Bronchial epithelial cell (primary cell): Measurements from ENCODE around the gene TSHR. TPM values are rescaled to one million over a fixed set of nuclear protein-coding genes. Genes with fewer than 3 reads are reported as not detected.
A peak's percentile ranks its signal among the peaks of the same experiment; 100 is the strongest.

Source experiments
- DNase-seq: peaks from one replicate; pipeline ENCODE4 v3.0.0-alpha.2; 2010; ENCODE audit warnings: low read depth
- FAIRE-seq: peaks from 2 replicates; lab custom pipeline; 2011; peaks lifted over from hg19 to GRCh38; lab: Jason Lieb, UNC
- H3K27me3 ChIP-seq: 2 replicates; pipeline ENCODE4 v1.5.1; 2011; ENCODE audit warnings: low read length; ENCODE audit not compliant: control insufficient read depth, insufficient read depth
- H3K36me3 ChIP-seq: 2 replicates; pipeline ENCODE4 v1.5.1; 2011; ENCODE audit warnings: low read length; ENCODE audit not compliant: control insufficient read depth, insufficient read depth
- H3K4me3 ChIP-seq: 2 replicates; pipeline ENCODE4 v1.5.1; 2011; ENCODE audit warnings: mild to moderate bottlenecking, low read depth, low read length, control low read depth
- total RNA-seq: library from RNA; depleted of rRNA; stranded (reverse); fragments of >200 nt; gene quantifications from 2 replicates; pipeline ENCODE4 v1.2.1, GENCODE V29; 2014
- TF ChIP-seq, protein P1 (sequence below): IDR thresholded peaks from 2 replicates; pipeline ENCODE4 v1.5.1; 2011; ENCODE audit warnings: mild to moderate bottlenecking, moderate library complexity, low read length, control low read depth, inconsistent platforms; ENCODE audit not compliant: insufficient read depth, severe bottlenecking

The TSHR gene
- total RNA-seq, 1 donor from 2014 or later: not detected

DNA sequence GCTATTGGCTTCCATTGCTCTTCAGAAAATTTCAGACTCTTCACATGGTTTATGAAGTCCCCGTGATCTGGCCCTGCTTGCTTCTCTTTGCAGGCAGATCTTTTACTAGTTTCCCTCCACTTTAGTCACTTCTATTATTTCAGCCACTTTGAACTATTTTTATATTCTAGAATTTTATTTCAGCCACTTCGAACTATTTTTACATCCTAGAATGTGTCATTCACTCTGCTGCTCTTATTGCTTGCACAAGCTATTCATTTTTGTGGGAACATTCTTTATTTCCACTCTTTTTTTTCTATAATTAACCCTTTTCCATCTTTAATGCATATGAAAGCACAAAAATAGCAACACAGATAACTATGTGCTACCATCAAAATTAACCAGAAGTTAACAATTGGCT is 24.5 kb downstream of the TSHR start:
- Histone ChIP-seq H3K4me3 (no peak overlapping the region), H3K27me3 (peaks cover 5% of the 10 kb centered on the region), H3K36me3 (no peaks in the 10 kb centered on the region)
- TF ChIP-seq, protein P1, sequence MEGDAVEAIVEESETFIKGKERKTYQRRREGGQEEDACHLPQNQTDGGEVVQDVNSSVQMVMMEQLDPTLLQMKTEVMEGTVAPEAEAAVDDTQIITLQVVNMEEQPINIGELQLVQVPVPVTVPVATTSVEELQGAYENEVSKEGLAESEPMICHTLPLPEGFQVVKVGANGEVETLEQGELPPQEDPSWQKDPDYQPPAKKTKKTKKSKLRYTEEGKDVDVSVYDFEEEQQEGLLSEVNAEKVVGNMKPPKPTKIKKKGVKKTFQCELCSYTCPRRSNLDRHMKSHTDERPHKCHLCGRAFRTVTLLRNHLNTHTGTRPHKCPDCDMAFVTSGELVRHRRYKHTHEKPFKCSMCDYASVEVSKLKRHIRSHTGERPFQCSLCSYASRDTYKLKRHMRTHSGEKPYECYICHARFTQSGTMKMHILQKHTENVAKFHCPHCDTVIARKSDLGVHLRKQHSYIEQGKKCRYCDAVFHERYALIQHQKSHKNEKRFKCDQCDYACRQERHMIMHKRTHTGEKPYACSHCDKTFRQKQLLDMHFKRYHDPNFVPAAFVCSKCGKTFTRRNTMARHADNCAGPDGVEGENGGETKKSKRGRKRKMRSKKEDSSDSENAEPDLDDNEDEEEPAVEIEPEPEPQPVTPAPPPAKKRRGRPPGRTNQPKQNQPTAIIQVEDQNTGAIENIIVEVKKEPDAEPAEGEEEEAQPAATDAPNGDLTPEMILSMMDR: no peak
- FAIRE-seq (no peak), DNase-seq (no peak)

DNA sequence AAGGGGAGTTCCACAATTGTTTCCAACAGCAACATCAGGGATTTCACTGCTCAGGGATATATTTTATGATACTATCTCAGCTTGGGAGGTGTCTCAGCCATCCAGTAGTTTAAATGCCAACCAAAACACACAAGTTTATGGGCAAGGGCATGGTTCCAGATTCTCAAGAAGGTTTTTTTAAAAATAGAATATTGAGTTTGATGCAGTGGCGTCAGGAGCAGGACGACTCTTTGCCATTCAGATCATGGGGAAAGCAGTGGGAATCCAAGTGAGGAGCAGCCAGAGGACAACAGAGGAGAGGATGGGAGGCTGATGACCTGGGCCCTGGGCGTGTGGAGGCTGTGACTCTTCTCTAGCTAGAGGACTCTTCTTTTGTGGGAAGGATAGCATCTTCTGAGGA is 25.7 kb downstream of the TSHR start:
- DNase-seq (no peak), FAIRE-seq (no peak)
- TF ChIP-seq, protein P1: no peak
- Histone ChIP-seq H3K4me3 (no peak overlapping the region), H3K36me3 (no peaks in the 10 kb centered on the region), H3K27me3 (peaks cover 4% of the 10 kb centered on the region)

DNA sequence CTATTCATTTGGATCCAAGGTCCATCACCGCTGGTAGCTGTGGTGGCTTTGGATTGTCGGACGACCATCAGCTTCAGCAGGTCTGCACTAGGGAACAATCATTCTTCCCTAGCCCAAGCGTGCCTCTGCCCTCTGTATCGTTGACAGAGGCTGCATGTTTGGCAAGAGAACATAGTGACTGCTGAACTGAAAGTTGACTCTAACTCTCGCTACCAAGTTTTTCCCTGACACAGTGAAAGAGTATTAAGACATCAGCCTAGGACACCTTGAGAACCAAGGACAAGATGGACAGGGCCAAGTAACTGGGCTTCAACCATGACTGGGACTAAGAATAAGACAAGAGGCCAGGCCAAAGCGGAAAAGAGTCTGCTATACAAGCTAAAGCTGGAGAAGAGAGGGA is 26.3 kb downstream of the TSHR start:
- FAIRE-seq: no peak
- TF ChIP-seq, protein P1: no peak
- no peaks in the 10 kb centered on the region for H3K36me3 ChIP-seq

DNA sequence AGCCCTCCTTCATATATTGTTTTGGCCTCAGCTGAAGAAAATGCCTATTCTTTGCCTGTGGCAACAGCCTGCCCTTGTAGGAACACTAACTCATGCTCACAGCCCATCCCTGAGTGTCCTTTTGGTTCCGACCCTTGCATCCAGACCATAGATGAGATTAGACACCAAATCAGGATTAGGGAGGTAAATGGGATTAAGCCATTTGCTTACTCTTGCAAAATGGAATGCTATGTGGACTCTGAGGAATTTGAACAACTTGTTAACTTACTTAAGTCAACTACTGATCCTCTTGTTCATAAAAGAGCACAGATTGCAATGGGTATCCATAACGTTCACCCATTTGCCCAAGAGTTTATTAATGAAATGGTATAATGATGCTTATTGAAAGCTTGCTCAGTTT is 27.3 kb downstream of the TSHR start:
- Histone ChIP-seq H3K27me3 (peaks cover 3% of the 10 kb centered on the region), H3K36me3 (no peaks in the 10 kb centered on the region), H3K4me3 (no peak overlapping the region)
- TF ChIP-seq, protein P1: no peak
- FAIRE-seq (peak; percentile 83), DNase-seq (no peak)

More for the DNA sequence above, 26.3 kb downstream of the TSHR start:
- Histone ChIP-seq H3K27me3 (peaks cover 3% of the 10 kb centered on the region), H3K4me3 (no peak overlapping the region)
- no peak for DNase-seq

DNA sequence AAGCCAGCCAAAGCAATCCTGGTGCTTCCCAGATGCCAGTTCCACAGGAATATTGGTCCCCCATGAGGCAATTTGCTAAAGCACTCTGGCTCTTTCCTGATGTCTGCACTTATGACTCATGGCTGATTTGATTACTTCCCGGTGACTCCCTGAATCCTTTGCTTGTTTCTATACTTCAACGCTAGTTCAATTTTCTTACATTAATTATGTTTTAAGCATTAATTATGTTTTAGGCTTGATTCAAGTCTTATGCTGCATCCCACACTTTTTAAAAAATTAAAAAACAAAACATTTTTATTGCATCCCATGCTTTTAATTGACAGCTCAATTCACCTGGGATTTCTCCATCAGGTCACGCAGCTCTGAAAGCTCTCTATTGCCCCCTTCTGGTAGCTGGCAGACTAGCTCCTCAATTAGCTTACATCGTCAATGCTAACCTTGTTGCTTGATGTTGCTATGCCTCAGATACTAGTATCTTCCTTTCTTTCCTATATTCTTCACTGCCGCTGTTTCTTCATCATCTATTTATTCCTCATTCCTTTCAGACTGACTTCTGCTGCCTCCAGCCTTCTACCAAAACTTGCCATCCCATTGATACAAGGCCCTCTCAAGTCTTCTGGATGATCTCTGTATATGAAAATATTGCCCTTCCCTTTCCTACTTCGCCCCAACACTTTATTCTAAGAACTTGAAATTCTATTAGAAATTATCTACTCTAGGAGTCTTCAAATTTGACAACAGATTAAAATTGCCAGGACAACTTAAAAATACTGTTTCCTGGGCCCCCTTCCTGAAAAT is 32.0 kb downstream of the TSHR start:
- peak; percentile 78 for DNase-seq
- no peak for FAIRE-seq
- TF ChIP-seq, protein P1: peak; percentile 88

More for the DNA sequence above, 32.0 kb downstream of the TSHR start:
- Histone ChIP-seq H3K4me3 (no peak overlapping the region), H3K36me3 (no peaks in the 10 kb centered on the region), H3K27me3 (peaks cover 2% of the 10 kb centered on the region)
